Measurements from ENCODE around the gene ACVR1. TPM values are rescaled to one million over a fixed set of nuclear protein-coding genes. Genes with fewer than 3 reads are reported as not detected.

The ACVR1 gene
- total RNA-seq, 2 donors from 2014 or later, result 34.5 to 36.8 TPM

DNA sequence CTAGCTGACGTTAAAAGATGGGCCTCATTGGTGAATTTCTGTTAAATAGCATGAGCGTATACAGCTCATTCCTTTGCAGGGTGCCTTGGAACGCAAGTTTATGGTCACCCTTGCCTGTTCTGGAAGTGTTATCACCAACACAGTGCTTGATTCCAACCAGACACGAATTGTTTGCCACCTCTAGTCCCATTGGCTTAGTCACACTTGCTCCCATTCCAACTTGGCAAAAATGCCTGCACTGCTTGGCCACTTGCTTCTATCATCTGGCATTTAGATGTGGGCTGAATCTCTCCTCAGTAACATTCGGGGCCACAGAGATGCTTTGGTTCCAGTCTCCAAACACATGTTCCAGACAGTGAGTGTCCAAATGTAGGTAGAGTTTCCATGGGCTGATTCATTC is 27.5 kb upstream of the ACVR1 start:
- Histone ChIP-seq H3K4me3 (no peak overlapping the region), H3K27ac (peak overlapping the region in 1 of 2 donors; percentile 10), H3K27me3 (no peaks in the 10 kb centered on the region), H3K36me3 (no peaks in the 10 kb centered on the region), H3K4me1 (peaks cover 0 to 8% of the 10 kb centered on the region in 2 donors), H3K9me3 (no peaks in the 10 kb centered on the region)
- no peak for DNase-seq (ENCODE audit: low spot score)
- TF ChIP-seq, protein P1, sequence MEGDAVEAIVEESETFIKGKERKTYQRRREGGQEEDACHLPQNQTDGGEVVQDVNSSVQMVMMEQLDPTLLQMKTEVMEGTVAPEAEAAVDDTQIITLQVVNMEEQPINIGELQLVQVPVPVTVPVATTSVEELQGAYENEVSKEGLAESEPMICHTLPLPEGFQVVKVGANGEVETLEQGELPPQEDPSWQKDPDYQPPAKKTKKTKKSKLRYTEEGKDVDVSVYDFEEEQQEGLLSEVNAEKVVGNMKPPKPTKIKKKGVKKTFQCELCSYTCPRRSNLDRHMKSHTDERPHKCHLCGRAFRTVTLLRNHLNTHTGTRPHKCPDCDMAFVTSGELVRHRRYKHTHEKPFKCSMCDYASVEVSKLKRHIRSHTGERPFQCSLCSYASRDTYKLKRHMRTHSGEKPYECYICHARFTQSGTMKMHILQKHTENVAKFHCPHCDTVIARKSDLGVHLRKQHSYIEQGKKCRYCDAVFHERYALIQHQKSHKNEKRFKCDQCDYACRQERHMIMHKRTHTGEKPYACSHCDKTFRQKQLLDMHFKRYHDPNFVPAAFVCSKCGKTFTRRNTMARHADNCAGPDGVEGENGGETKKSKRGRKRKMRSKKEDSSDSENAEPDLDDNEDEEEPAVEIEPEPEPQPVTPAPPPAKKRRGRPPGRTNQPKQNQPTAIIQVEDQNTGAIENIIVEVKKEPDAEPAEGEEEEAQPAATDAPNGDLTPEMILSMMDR (IDR thresholded peaks at IDR 0.05), result no peak

DNA sequence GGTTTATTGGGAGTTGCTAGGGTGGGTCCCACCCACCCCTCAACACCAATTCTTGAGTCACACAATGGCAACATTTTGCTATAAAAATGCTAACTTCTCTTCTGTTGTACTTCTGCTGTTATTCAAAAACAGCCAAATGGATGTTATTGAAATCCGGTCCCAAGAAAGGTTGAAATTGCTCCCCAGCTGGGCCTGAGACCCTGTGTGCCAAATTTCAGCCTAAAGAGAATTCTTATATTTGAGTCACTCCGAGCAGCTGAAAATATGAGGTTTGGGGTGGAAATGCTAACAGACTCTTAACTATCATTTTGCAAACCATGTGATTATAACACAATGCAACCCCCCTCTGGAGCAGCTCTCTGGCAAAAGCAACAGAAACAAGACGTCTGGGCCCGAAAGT is 27.0 kb upstream of the ACVR1 start:
- DNase-seq (ENCODE audit: low spot score), result no peak
- no peak overlapping the region for H3K4me3 ChIP-seq
- no peaks in the 10 kb centered on the region for H3K9me3 ChIP-seq
- H3K36me3 ChIP-seq, result no peaks in the 10 kb centered on the region
- peak overlapping the region in 1 of 2 donors; percentile 10 for H3K27ac ChIP-seq
- no peaks in the 10 kb centered on the region for H3K27me3 ChIP-seq
- TF ChIP-seq, protein P1 (IDR thresholded peaks at IDR 0.05), result no peak
- H3K4me1 ChIP-seq, result peaks cover 0 to 12% of the 10 kb centered on the region in 2 donors

DNA sequence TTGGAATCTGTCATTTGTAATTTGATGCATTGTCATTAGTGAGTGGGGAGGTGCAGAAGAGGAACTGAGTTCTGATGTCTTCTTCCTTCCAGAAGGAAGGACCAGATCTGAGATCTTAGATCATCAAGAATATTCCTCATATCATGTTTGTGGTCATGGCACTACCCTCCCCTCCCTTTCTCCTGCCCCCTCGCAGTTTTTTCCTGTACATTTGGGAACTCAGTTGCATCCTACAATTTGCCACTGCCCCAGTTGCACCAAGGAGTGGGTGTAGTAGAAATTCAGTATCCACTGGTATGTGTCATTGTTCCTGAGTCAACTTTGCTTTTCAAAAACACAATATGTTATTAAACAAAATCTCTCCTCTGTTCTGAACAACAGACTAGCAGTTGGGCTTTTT is 26.6 kb upstream of the ACVR1 start:
- Histone ChIP-seq H3K27me3 (no peaks in the 10 kb centered on the region), H3K4me1 (peaks cover 0 to 14% of the 10 kb centered on the region in 2 donors), H3K27ac (peak overlapping the region in 1 of 2 donors; percentile 10), H3K36me3 (no peaks in the 10 kb centered on the region), H3K9me3 (no peaks in the 10 kb centered on the region), H3K4me3 (no peak overlapping the region)
- TF ChIP-seq, protein P1 (IDR thresholded peaks at IDR 0.05), result no peak
- DNase-seq (ENCODE audit: low spot score), result no peak

DNA sequence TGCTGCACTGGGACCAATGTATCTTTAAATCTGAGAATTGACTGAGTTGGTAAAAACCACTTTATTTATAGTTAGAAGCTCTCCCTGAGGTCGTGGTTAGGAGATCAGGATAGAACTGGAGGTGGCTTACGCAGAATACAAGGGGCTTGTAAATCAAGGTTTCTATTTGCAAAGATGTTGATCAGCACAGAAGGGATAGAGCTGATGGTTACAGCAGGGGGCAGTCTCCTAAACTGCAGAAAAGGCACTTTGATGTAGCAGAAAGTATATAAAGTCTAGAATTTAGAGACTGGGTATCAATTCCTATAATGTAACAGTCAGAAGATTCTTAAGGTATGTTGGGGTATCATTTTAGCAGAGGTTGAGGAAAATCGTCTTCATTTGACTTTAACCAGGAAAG is 25.2 kb upstream of the ACVR1 start:
- TF ChIP-seq, protein P1 (IDR thresholded peaks at IDR 0.05), result peak in 1 of 2 donors; percentile 27
- Histone ChIP-seq H3K9me3 (no peaks in the 10 kb centered on the region), H3K27ac (no peak overlapping the region), H3K4me1 (peaks cover 0 to 14% of the 10 kb centered on the region in 2 donors), H3K36me3 (no peaks in the 10 kb centered on the region), H3K4me3 (no peak overlapping the region), H3K27me3 (no peaks in the 10 kb centered on the region)
- no peak for DNase-seq (ENCODE audit: low spot score)

DNA sequence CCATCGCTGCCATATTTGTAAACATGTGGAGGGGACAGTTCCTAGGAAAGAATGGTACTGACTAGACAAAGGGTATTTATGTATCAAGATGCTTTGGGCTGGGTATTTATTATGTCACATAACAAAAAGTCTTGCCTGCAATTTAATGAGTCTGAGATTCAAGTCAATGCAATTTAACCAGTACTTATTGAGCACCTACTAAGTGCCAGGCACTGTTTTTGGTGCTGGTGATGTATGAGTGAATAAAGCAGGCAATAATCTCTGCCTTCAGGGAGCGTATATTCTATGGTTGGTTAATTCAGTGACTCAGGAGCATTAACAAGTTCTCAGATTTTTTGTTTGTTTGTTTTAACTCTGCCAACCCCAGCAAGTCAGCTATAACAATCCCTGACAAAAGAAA is 24.6 kb upstream of the ACVR1 start:
- Histone ChIP-seq H3K27me3 (no peaks in the 10 kb centered on the region), H3K4me1 (peaks cover 0 to 14% of the 10 kb centered on the region in 2 donors), H3K9me3 (no peaks in the 10 kb centered on the region), H3K4me3 (no peak overlapping the region), H3K27ac (no peak overlapping the region), H3K36me3 (no peaks in the 10 kb centered on the region)
- no peak for DNase-seq (ENCODE audit: low spot score)
- TF ChIP-seq, protein P1 (IDR thresholded peaks at IDR 0.05), result no peak

DNA sequence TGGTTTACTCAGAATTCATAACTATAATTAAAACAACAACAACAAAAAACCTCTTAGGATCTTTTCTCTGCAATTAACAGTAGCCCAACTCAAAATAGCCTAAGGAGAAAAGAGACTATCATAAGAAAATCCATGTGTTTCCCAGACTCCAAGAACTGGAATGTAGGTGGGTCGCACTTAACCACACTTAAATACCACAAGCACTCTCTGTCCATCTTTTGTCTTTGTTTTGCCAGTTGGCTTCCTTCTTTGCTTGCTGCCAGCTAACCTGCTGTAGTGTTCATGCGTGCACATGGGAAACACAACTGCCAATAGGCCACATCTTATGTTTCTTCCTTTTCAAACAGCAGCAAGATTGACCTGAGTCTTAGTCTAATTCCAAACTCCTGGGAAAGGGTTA is 24.1 kb upstream of the ACVR1 start:
- Histone ChIP-seq H3K4me1 (peaks cover 0 to 14% of the 10 kb centered on the region in 2 donors), H3K9me3 (no peaks in the 10 kb centered on the region), H3K4me3 (no peak overlapping the region), H3K27ac (no peak overlapping the region), H3K27me3 (no peaks in the 10 kb centered on the region), H3K36me3 (no peaks in the 10 kb centered on the region)
- DNase-seq (ENCODE audit: low spot score), result no peak
- TF ChIP-seq, protein P1 (IDR thresholded peaks at IDR 0.05), result no peak
